Measurements from ENCODE around the gene SOX5.
"Not testable (repeated sequence)": the region's sequence is repeated elsewhere in the genome, so short reads cannot be mapped to it uniquely, and the experiment has no call there.

Gene SOX5

DNA sequence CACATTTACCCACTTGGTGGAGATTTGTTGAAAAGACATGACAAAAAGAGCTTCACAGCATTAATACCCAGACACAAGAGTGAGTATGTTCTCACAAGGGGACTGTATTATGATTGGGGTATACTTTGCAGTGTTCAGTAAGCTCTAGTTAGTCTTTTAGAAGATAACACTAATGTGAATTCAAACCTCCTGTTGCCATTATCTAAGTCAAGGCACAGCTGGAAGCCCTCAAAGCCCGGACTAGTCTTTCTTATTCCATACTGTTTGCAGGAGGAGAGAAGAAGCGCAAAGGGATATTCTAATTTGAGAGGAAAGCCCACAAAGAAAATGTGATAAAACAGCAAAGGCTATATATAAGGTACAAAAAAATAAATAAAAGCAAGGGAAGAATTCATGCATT lies 445.9 kb downstream of the SOX5 start:
- no peak for TF ChIP-seq POLR2AphosphoS5 (IDR thresholded peaks at IDR 0.05; ENCODE audit: low read depth, low read length)
- no peak for TF ChIP-seq POLR2A (IDR thresholded peaks at IDR 0.05; ENCODE audit: low read depth, low read length)
- TF ChIP-seq SPI1 (IDR thresholded peaks at IDR 0.05; ENCODE audit: low read depth, low read length), result no peak
- FAIRE-seq, result no peak
- no peak for DNase-seq (ENCODE audit: insufficient read length, low spot score)

DNA sequence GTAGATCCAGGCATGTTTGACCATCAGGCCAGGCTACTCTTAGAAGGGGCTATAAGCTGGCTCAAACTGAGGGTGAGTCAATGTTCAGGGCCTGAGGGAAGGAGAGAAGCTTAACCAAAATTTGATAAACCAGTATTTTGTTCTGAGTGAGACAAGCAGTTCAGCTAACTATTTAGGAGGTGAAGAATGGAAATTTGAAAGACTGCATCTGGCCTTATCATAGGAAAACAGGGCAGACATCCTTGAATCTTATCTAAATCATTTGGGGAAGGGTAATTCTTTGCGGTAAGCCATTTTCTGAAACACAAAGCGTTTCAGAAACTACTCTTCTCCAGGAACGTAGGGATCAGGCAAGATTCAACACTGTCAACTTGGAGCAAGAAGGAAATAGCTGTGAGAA lies 447.2 kb downstream of the SOX5 start:
- TF ChIP-seq POLR2AphosphoS5 (IDR thresholded peaks at IDR 0.05; ENCODE audit: low read depth, low read length) (no peak), POLR2A (IDR thresholded peaks at IDR 0.05; ENCODE audit: low read depth, low read length) (no peak), TAF1 (IDR thresholded peaks at IDR 0.05; ENCODE audit: low read depth, low read length) (no peak), POU2F2 (IDR thresholded peaks at IDR 0.05; ENCODE audit: low read depth, low read length) (no peak), SPI1 (IDR thresholded peaks at IDR 0.05; ENCODE audit: low read depth, low read length) (no peak), PAX5 (IDR thresholded peaks at IDR 0.05; ENCODE audit: insufficient read depth, low read length, severe bottlenecking) (no peak)
- DNase-seq (ENCODE audit: insufficient read length, low spot score) (no peak), FAIRE-seq (no peak)

DNA sequence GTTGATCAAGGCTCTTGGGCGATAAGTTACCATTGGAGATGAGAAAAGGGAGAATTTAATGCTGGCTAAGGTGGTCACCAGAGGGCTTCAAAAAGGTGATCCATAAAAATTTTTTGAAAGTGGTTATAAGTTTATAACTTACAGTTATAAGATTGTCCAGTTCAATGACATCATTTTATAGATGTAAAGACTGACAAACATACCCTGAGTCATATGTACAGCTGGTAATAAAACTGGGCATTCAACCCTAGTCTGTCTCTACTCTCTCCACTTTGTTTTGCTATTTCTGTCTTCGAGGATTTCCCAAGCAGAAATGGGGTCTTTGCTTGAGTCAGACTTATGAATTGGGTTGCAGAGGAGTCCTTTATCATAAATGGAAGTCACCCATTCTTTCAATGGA lies 454.0 kb downstream of the SOX5 start:
- FAIRE-seq (no peak), DNase-seq (ENCODE audit: insufficient read length, low spot score) (no peak)
- TF ChIP-seq SPI1 (IDR thresholded peaks at IDR 0.05; ENCODE audit: low read depth, low read length), result no peak
- TF ChIP-seq POLR2AphosphoS5 (IDR thresholded peaks at IDR 0.05; ENCODE audit: low read depth, low read length), result no peak
- no peak for TF ChIP-seq PAX5 (IDR thresholded peaks at IDR 0.05; ENCODE audit: insufficient read depth, low read length, severe bottlenecking)
- no peak for TF ChIP-seq TAF1 (IDR thresholded peaks at IDR 0.05; ENCODE audit: low read depth, low read length)
- TF ChIP-seq POLR2A (IDR thresholded peaks at IDR 0.05; ENCODE audit: low read depth, low read length), result no peak
- no peak for TF ChIP-seq POU2F2 (IDR thresholded peaks at IDR 0.05; ENCODE audit: low read depth, low read length)

DNA sequence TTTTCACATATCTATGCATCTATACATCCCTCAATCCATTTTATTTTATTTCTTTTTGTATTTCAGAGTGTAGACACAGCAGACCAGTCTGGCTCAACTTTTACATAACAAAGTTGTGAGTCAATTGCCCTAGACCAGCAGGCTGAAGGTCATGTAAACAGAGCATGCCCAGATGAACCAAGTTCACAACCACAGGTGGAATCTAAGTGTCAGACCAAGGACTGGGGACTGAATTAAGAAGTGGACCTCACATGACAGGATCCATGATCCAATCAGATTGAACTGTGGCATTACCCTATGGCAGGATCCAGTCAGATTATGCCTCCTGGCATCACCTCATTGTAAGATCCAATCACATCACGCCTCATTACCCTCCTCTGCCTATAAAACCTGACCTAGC lies 455.8 kb downstream of the SOX5 start:
- DNase-seq (ENCODE audit: insufficient read length, low spot score), result no peak
- no peak for FAIRE-seq

DNA sequence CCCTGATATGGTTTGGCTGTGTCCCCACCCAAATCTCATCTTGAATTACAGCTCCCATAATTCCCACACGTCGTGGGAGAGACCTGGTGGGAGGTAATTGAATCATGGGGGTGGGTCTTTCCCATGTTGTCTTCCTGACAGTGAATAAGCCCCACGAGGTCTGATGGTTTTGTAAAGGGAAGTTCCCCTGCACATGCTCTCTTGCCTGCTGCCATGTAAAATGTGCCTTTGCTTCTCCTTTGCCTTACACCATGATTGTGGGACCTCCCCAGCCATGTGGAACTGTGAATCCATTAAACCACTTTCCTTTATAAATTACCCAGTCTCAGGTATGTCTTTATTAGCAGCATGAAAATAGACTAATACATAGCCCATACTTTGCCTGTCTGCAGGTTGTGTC lies 458.4 kb downstream of the SOX5 start:
- DNase-seq (ENCODE audit: insufficient read length, low spot score); FAIRE-seq: not testable (repeated sequence)

More for the DNA sequence above, 455.8 kb downstream of the SOX5 start:
- no peak for TF ChIP-seq SPI1 (IDR thresholded peaks at IDR 0.05; ENCODE audit: low read depth, low read length)
- TF ChIP-seq POLR2A (IDR thresholded peaks at IDR 0.05; ENCODE audit: low read depth, low read length), result no peak
- TF ChIP-seq TAF1 (IDR thresholded peaks at IDR 0.05; ENCODE audit: low read depth, low read length), result no peak
- no peak for TF ChIP-seq PAX5 (IDR thresholded peaks at IDR 0.05; ENCODE audit: insufficient read depth, low read length, severe bottlenecking)
- no peak for TF ChIP-seq POLR2AphosphoS5 (IDR thresholded peaks at IDR 0.05; ENCODE audit: low read depth, low read length)

DNA sequence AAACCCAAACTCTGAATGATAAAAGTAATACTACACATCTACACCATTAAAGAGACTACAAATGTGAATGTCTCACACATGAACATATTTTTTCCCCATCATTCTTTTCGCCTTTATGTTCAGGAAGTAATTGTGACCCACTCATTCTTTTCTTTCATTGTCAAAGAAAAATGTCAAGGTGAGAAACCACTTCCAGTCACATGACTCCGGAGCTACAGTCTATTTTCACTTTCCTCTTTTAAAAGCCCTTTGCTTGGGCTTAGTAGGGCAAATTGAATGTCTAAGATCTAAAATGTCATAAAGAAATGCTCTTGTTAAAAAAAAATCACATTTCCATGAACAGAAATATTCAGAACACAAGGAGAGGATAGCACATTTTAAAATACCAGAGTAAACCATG lies 461.3 kb downstream of the SOX5 start:
- no peak for TF ChIP-seq SPI1 (IDR thresholded peaks at IDR 0.05; ENCODE audit: low read depth, low read length)
- TF ChIP-seq POLR2A (IDR thresholded peaks at IDR 0.05; ENCODE audit: low read depth, low read length), result no peak
- TF ChIP-seq POLR2AphosphoS5 (IDR thresholded peaks at IDR 0.05; ENCODE audit: low read depth, low read length), result no peak
- no peak for TF ChIP-seq TAF1 (IDR thresholded peaks at IDR 0.05; ENCODE audit: low read depth, low read length)
- no peak for TF ChIP-seq POU2F2 (IDR thresholded peaks at IDR 0.05; ENCODE audit: low read depth, low read length)
- TF ChIP-seq PAX5 (IDR thresholded peaks at IDR 0.05; ENCODE audit: insufficient read depth, low read length, severe bottlenecking), result no peak
- FAIRE-seq, result no peak

DNA sequence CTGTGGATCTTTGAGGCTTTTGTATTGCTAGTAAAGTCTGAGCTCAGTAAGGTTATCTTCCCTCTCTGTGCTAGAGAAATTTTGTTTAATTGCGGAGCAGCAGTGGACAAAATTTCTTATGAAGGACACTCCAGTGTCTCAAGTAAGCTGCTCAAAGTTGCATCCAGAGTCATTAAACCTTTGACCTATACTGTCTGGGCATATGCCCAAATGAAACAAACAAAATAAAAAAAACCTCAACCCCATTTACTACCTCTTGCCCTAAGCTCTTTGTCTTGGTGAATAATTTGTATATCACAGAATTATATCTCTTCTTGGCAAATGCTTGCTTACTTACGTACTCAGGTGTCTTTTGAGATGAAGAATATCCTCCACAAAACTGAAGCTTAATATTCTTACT lies 465.2 kb downstream of the SOX5 start:
- no peak for TF ChIP-seq PAX5 (IDR thresholded peaks at IDR 0.05; ENCODE audit: insufficient read depth, low read length, severe bottlenecking)
- TF ChIP-seq TAF1 (IDR thresholded peaks at IDR 0.05; ENCODE audit: low read depth, low read length), result no peak
- no peak for TF ChIP-seq SPI1 (IDR thresholded peaks at IDR 0.05; ENCODE audit: low read depth, low read length)
- no peak for TF ChIP-seq POLR2AphosphoS5 (IDR thresholded peaks at IDR 0.05; ENCODE audit: low read depth, low read length)
- no peak for TF ChIP-seq POU2F2 (IDR thresholded peaks at IDR 0.05; ENCODE audit: low read depth, low read length)
- TF ChIP-seq POLR2A (IDR thresholded peaks at IDR 0.05; ENCODE audit: low read depth, low read length), result no peak
- FAIRE-seq (no peak), DNase-seq (ENCODE audit: insufficient read length, low spot score) (no peak)

More for the DNA sequence above, 461.3 kb downstream of the SOX5 start:
- no peak for DNase-seq (ENCODE audit: insufficient read length, low spot score)

DNA sequence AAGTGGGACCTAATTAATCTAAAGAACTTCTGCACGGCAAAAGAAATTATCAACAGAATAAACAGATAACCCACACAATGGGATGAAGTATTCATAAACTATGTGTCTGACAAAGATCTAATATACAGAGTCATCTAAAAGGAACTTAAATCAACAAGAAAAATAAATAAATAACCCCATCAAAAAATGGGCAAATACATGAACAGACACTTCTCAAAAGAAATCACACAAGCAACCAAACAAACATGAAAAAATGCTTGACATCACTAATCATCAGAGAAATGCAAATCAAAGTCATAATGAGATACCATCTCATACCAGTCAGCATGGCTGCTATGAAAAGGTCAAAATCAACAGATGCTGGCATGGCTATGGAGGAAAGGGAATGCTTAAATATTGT lies 466.9 kb downstream of the SOX5 start:
- DNase-seq (ENCODE audit: insufficient read length, low spot score) (no peak), FAIRE-seq (no peak)
- TF ChIP-seq PAX5 (IDR thresholded peaks at IDR 0.05; ENCODE audit: insufficient read depth, low read length, severe bottlenecking) (no peak), SPI1 (IDR thresholded peaks at IDR 0.05; ENCODE audit: low read depth, low read length) (no peak), POU2F2 (IDR thresholded peaks at IDR 0.05; ENCODE audit: low read depth, low read length) (no peak), TAF1 (IDR thresholded peaks at IDR 0.05; ENCODE audit: low read depth, low read length) (no peak), POLR2A (IDR thresholded peaks at IDR 0.05; ENCODE audit: low read depth, low read length) (no peak), POLR2AphosphoS5 (IDR thresholded peaks at IDR 0.05; ENCODE audit: low read depth, low read length) (no peak)
